MG63 (cell line): ENCODE results near the gene RIOK3. TPM values are rescaled to one million over a fixed set of nuclear protein-coding genes. Genes with fewer than 3 reads are reported as not detected.
"Not testable (repeated sequence)": the region's sequence is repeated elsewhere in the genome, so short reads cannot be mapped to it uniquely, and the experiment has no call there.

Experiments used
- DNase-seq: peaks from one replicate; pipeline ENCODE4 v3.0.0-alpha.2; 2020
- H3K27me3 ChIP-seq: fragments of 250-450 bp; sonication (Bioruptor Pico); 2 replicates; pipeline ENCODE4 v1.5.1; 2020; ENCODE audit warnings: mild to moderate bottlenecking, moderate library complexity
- H3K36me3 ChIP-seq: fragments of 250-450 bp; sonication (Bioruptor Pico); 2 replicates; pipeline ENCODE4 v1.5.1; 2020; ENCODE audit warnings: mild to moderate bottlenecking, moderate library complexity
- H3K4me3 ChIP-seq: fragments of 250-450 bp; sonication (Bioruptor Pico); 2 replicates; pipeline ENCODE4 v1.5.1; 2020; ENCODE audit warnings: mild to moderate bottlenecking, moderate library complexity
- H3K9me3 ChIP-seq: fragments of 250-450 bp; sonication (Bioruptor Pico); 2 replicates; pipeline ENCODE4 v1.5.1; 2020; ENCODE audit warnings: mild to moderate bottlenecking, moderate library complexity
- total RNA-seq: library from RNA; depleted of rRNA; stranded (reverse); fragments of >200 nt; shearing (Covaris generic); gene quantifications from 2 replicates; pipeline ENCODE4 v1.2.3, GENCODE V29; 2014; ENCODE audit warnings: low replicate concordance; rRNA removed

Gene RIOK3
- total RNA-seq = 35.9 and 41.3 TPM in 2 replicates

- Histone ChIP-seq H3K9me3 (no peaks in the 10 kb centered on the region), H3K4me3 (peak within 1 kb of the TSS; percentile 89), H3K36me3 (peaks cover 5% of the 10 kb centered on the region), H3K27me3 (no peaks in the 10 kb centered on the region)
- DNase-seq = peak; percentile 95
These were observed at the start of gene RIOK3 for GRCh38 chr18:23452728-23453679. Gene RIOK3, plus strand, starts transcription at chr18:23453287. Its CDS starts 153 bp downstream, at chr18:23453440.

DNA sequence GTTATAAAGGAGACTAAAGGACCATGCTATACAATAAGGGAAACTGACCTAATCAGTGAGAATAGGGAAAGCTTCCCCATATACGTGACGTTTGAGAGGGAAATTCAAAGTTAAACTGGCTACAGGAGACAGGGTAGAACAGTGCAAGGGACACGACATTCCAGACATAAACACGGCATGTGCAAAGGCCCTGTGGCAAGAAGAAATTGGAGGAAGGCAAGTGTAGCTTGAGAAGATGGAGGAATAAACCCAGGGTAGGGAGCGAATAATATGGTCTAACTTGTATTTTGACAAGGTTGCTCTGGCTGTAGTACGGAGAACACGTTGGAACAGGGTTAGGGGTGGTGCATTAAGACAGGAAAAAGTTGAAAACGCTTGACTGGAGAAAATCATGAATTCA is 49.8 kb upstream of the RIOK3 start:
- Histone ChIP-seq H3K4me3 (no peak overlapping the region), H3K36me3 (no peaks in the 10 kb centered on the region), H3K27me3 (no peaks in the 10 kb centered on the region)

DNA sequence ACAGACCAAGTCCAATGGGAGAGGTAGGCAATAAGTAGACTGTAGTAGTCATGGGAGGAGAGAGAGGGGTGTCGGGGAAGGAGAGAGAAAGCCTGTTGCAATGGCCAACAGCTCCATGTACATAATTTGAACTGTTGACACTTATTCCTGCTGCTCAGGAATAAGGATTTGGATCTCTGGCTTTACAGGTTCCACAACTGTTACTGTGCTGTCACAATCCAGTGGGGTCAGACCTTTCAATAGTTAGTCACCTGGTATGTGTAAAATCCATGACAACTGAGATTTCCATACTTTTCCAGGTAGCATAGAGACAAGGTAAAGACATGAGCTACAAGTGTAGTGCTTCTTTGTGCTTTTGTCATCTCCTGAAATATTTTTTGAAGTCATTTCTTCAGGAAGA is 47.5 kb upstream of the RIOK3 start:
- H3K9me3 ChIP-seq = no peaks in the 10 kb centered on the region; the same call in 1 of the 2 replicates
- H3K4me3 ChIP-seq = no peak overlapping the region
- H3K27me3 ChIP-seq = no peaks in the 10 kb centered on the region
- no peaks in the 10 kb centered on the region for H3K36me3 ChIP-seq
- DNase-seq = no peak

More for the DNA sequence above, 49.8 kb upstream of the RIOK3 start:
- H3K9me3 ChIP-seq = no peaks in the 10 kb centered on the region; the same call in 1 of the 2 replicates
- no peak for DNase-seq

DNA sequence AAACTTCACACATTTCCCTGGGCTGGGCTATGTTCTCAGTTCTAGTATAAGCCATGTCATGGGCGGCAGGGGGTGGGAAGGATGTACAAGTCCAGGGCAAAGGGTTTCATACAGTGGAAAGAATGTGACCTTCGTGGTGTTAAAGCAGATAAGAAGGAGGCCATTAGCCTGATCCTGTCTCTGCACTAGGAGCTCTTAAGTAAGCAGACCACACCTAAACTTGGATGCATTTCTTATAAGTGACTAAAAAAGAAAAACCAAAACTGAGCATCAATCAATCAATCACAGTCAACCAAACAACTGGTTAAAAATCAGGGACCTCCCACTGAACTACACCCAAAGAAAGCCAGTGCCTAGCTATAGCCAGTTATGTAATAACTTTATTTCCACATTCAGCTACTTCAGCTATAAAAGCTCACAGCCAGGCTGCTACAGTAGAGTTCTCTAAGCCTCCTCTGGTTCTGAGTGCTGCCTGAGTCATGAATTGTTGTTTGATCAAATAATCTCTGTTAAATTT is 46.8 kb upstream of the RIOK3 start:
- no peaks in the 10 kb centered on the region for H3K27me3 ChIP-seq
- H3K9me3 ChIP-seq = no peaks in the 10 kb centered on the region; the same call in 1 of the 2 replicates
- no peak for DNase-seq
- H3K4me3 ChIP-seq = no peak overlapping the region
- no peaks in the 10 kb centered on the region for H3K36me3 ChIP-seq

GRCh38 chr18:23412351-23412964 is 40.6 kb upstream of the RIOK3 start:
- H3K9me3 ChIP-seq = no peaks in the 10 kb centered on the region
- no peak overlapping the region for H3K4me3 ChIP-seq
- no peak for DNase-seq
- H3K36me3 ChIP-seq = no peaks in the 10 kb centered on the region
- H3K27me3 ChIP-seq = no peaks in the 10 kb centered on the region

DNA sequence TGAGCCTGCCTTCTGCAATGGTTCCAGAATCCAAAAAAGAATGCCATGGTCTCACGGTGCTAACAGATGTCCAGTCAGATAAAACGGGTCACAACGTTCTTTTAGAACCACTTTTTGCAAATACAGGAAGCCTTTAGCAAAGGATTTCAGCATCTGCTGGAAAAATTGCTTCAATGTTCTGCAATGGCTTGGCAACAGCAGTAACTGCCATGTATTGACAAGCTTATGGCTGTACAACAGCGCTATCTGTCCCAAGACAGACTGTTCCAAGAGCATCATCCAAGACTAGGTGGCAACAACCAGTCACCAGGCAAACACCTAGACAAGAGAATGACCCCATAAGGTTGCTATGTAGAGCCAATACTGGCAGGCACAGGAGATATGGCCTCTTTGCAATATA is 37.6 kb upstream of the RIOK3 start:
- no peaks in the 10 kb centered on the region for H3K27me3 ChIP-seq
- no peaks in the 10 kb centered on the region for H3K36me3 ChIP-seq
- H3K4me3 ChIP-seq = no peak overlapping the region
- H3K9me3 ChIP-seq = no peaks in the 10 kb centered on the region
- DNase-seq = no peak

GRCh38 chr18:23416298-23416697 is 36.8 kb upstream of the RIOK3 start:
- Histone ChIP-seq H3K4me3 (no peak overlapping the region), H3K36me3 (no peaks in the 10 kb centered on the region), H3K9me3 (no peaks in the 10 kb centered on the region), H3K27me3 (no peaks in the 10 kb centered on the region)
- DNase-seq = no peak

- no peak for DNase-seq
- Histone ChIP-seq H3K4me3 (no peak overlapping the region), H3K36me3 (no peaks in the 10 kb centered on the region), H3K9me3 (no peaks in the 10 kb centered on the region), H3K27me3 (no peaks in the 10 kb centered on the region)
These were observed 31.8 kb upstream of the RIOK3 start for GRCh38 chr18:23421277-23421676.

- peak; percentile 17 for DNase-seq
- no peaks in the 10 kb centered on the region for H3K9me3 ChIP-seq
- H3K27me3 ChIP-seq = no peaks in the 10 kb centered on the region
- H3K36me3 ChIP-seq = no peaks in the 10 kb centered on the region
- no peak overlapping the region for H3K4me3 ChIP-seq
These were observed 30.2 kb upstream of the RIOK3 start for GRCh38 chr18:23422751-23423418.

DNA sequence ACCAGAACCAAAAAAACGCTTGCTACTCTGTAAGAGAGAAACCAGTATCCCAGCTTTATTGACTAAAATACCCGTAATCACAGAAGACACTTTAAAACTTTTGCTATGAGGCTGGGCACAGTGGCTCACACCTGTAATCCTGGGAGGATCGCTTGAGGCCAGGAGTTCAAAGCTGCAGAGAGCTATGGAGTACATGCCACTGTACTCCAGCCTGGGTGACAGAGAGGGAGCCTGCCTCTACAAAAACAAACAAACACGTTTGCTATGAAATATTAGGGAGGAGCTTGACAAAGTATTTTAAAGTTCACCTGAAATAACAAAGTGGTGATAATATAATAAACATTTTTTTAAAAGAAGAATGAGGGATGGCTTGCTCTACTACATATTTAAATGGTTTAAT is 28.5 kb upstream of the RIOK3 start:
- H3K9me3 ChIP-seq = no peaks in the 10 kb centered on the region
- H3K36me3 ChIP-seq = no peaks in the 10 kb centered on the region; the same call in 1 of the 2 replicates
- H3K4me3 ChIP-seq = no peak overlapping the region
- no peaks in the 10 kb centered on the region for H3K27me3 ChIP-seq
- no peak for DNase-seq

GRCh38 chr18:23428821-23429220 is 24.3 kb upstream of the RIOK3 start:
- Histone ChIP-seq H3K9me3 (no peaks in the 10 kb centered on the region), H3K4me3 (no peak overlapping the region), H3K27me3 (no peaks in the 10 kb centered on the region), H3K36me3 (no peaks in the 10 kb centered on the region; the same call in 1 of the 2 replicates)
- no peak for DNase-seq

DNA sequence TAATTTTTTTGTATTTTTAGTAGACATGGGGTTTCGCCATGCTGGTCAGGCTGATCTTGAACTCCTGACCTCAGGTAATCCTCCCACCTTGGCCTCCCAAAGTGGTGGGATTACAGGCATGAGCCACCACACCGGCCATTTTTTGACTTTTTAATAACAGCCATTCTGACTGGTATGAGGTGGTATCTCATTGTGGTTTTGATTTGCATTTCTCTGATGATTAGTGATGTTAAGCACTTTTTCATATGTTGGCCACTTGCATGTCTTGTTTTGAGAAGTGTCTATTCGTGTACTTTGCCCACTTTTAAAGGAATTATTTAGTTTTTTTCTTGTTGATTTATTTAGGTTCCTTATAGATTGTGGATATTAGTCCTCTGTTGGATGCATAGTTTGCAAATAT is 23.5 kb upstream of the RIOK3 start:
- not testable (repeated sequence) for H3K36me3 ChIP-seq, H3K27me3 ChIP-seq, H3K9me3 ChIP-seq, H3K4me3 ChIP-seq, DNase-seq

- no peaks in the 10 kb centered on the region for H3K9me3 ChIP-seq
- H3K36me3 ChIP-seq = no peaks in the 10 kb centered on the region
- H3K27me3 ChIP-seq = no peaks in the 10 kb centered on the region
- DNase-seq = no peak
- no peak overlapping the region for H3K4me3 ChIP-seq
These were observed 19.7 kb upstream of the RIOK3 start for GRCh38 chr18:23433360-23433759.

DNA sequence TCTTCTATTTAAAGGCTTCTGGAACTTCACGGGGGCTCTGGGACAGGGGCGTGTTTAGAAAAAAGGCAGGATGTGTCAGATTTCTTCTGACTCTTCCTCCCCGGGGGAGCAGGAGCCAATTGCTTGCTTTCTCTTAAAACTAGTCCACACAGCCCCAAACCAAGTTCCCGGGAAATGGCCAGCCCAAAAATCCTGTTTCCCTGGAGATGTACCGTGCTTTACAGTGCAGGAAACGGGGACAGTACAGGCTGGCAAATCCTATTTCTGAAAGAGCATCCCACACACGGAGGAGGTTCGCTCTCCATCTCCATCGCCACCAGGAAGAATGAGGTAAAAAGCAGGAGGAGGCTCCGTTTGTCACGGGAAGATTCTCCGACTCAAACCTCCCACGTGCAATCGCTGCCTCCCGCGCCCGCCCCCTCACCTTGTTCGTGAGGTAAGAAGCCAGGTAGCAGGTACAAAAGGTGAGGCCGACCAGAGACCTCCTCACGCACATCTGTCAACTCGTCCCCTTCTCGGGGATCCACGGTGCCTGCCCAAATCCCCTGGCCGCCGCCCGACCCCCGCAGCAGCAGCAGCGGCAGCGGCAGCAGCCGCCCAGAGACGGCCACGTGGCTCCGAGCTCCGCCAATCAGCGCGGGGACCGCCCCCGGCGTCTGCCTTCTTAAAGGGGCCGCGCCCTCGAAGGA is 15.6 kb upstream of the RIOK3 start:
- H3K9me3 ChIP-seq = no peaks in the 10 kb centered on the region
- H3K27me3 ChIP-seq = no peaks in the 10 kb centered on the region
- H3K4me3 ChIP-seq = peak overlapping the region; percentile 76
- DNase-seq = peak; percentile 79
- no peaks in the 10 kb centered on the region for H3K36me3 ChIP-seq

DNA sequence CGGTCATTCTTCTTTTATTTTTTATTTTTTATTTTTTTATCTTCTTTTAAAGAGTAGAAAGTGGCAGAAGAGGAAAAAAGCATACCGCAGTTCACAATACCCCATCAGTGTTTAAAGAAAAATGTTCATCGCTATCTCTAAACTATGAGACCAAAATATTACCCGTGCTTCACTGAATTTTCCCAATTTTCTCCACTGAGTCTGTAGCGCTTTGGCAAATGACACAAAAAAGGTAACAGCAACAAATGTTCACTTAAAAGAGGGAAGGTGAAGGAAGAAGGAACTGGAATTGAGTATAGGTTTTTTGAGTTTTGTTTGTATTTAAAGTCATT is 15.1 kb upstream of the RIOK3 start:
- H3K27me3 ChIP-seq = no peaks in the 10 kb centered on the region
- peak overlapping the region; percentile 76 for H3K4me3 ChIP-seq
- H3K9me3 ChIP-seq = no peaks in the 10 kb centered on the region
- no peak for DNase-seq
- no peaks in the 10 kb centered on the region for H3K36me3 ChIP-seq

DNA sequence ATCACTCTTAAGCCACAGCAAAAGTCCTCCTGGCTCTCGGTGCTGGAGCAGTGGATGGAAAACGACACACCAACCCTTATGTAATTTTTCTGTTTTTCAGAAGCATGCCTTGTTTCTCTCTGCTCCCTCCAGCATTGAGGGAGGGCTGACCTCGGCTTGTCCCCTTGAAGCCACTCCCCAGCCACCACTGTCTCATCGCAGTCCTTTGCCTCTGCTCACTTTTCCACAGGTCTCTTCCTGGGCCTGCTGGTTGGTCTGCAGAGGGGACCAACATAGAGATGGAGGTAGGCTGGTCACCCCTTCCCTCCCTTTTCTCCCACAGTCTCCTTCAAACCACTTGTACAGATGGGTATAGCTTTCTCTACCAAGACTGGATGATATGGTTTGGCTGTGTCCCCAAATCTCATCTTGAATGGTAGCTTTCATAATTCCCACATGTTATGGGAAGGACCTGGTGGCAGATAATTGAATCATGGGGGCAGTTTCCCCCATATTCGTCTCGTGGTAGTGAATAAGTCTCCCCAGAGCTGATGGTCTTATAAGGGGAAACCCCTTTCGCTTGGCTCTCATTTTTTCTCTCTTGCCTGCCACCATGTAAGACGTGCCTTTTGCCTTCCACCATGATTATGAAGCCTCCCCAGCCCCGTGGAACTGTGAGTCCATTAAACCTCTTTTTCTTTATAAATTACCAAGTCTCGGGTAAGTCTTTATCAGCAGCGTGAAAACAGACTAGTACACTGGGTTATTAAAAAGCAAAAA is 14.3 kb upstream of the RIOK3 start:
- Histone ChIP-seq H3K4me3 (no peak overlapping the region; the same call in 1 of the 2 replicates), H3K36me3 (no peaks in the 10 kb centered on the region), H3K27me3 (no peaks in the 10 kb centered on the region), H3K9me3 (no peaks in the 10 kb centered on the region)
- no peak for DNase-seq
